ENCODE data around the gene ATP5PO. TPM values are rescaled to one million over a fixed set of nuclear protein-coding genes. Genes with fewer than 3 reads are reported as not detected.
"Not testable (repeated sequence)": the region's sequence is repeated elsewhere in the genome, so short reads cannot be mapped to it uniquely, and the experiment has no call there.

Gene ATP5PO
- polyA plus RNA-seq, 1 experiment: 177 TPM

GRCh38 chr21:33936301-33937038 is 20.9 kb upstream of the ATP5PO start:
- Histone ChIP-seq H3K27me3 (ENCODE audit: control insufficient read depth, insufficient read depth, low read length) (no peaks in the 10 kb centered on the region), H3K4me3 (ENCODE audit: low read depth, low read length) (no peak overlapping the region), H3K36me3 (ENCODE audit: control insufficient read depth, insufficient read depth, low read length) (no peaks in the 10 kb centered on the region)
- TF ChIP-seq CTCF (IDR thresholded peaks at IDR 0.05; ENCODE audit: insufficient read depth, low read depth, low read length): no peak
- CTCF ChIA-PET: interaction anchor here (1.9 kb wide), 1 partner anchor 13 kb away, joined by 13 read pairs; no protein-coding TSS in a partner anchor
- POLR2A ChIA-PET: interaction anchor here (0.5 kb wide), 1 partner anchor 646 kb away, joined by 4 read pairs; no protein-coding TSS in a partner anchor
- no peak for DNase-seq (ENCODE audit: low read depth)

- no peak for TF ChIP-seq CTCF (IDR thresholded peaks at IDR 0.05; ENCODE audit: insufficient read depth, low read depth, low read length)
- H3K4me3 ChIP-seq (ENCODE audit: low read depth, low read length): no peak overlapping the region
- no peak for DNase-seq (ENCODE audit: low read depth)
- ChIA-PET CTCF (interaction anchor here (1.1 to 4.7 kb wide), 2 partner anchors 9 to 10 kb away, joined by 4 to 21 read pairs; no protein-coding TSS in a partner anchor), POLR2A (no interaction called here)
- H3K27me3 ChIP-seq (ENCODE audit: control insufficient read depth, insufficient read depth, low read length): no peaks in the 10 kb centered on the region
- no peaks in the 10 kb centered on the region for H3K36me3 ChIP-seq (ENCODE audit: control insufficient read depth, insufficient read depth, low read length)
These were observed 17.1 kb upstream of the ATP5PO start for GRCh38 chr21:33932731-33933130.

- Histone ChIP-seq H3K36me3 (ENCODE audit: control insufficient read depth, insufficient read depth, low read length) (no peaks in the 10 kb centered on the region), H3K27me3 (ENCODE audit: control insufficient read depth, insufficient read depth, low read length) (no peaks in the 10 kb centered on the region), H3K4me3 (ENCODE audit: low read depth, low read length) (peak overlapping the region; percentile 8)
- no peak for TF ChIP-seq CTCF (IDR thresholded peaks at IDR 0.05; ENCODE audit: insufficient read depth, low read depth, low read length)
- ChIA-PET POLR2A (interaction anchor here (0.7 kb wide), 1 partner anchor 401 kb away, joined by 8 read pairs; no protein-coding TSS in a partner anchor), CTCF (interaction anchor here (1.1 to 4.7 kb wide), 2 partner anchors 8 to 11 kb away, joined by 4 to 21 read pairs; no protein-coding TSS in a partner anchor)
- DNase-seq (ENCODE audit: low read depth): no peak
These were observed 16.3 kb upstream of the ATP5PO start for GRCh38 chr21:33931799-33932390.

GRCh38 chr21:33931052-33931798 is 15.6 kb upstream of the ATP5PO start:
- H3K36me3 ChIP-seq (ENCODE audit: control insufficient read depth, insufficient read depth, low read length); POLR2A ChIA-PET; DNase-seq (ENCODE audit: low read depth); H3K27me3 ChIP-seq (ENCODE audit: control insufficient read depth, insufficient read depth, low read length); H3K4me3 ChIP-seq (ENCODE audit: low read depth, low read length): not testable (repeated sequence)
- CTCF ChIA-PET: interaction anchor here (4.7 kb wide), 1 partner anchor 8 kb away, joined by 21 read pairs; no protein-coding TSS in a partner anchor

GRCh38 chr21:33926248-33926647 is 10.6 kb upstream of the ATP5PO start:
- CTCF ChIA-PET; H3K27me3 ChIP-seq (ENCODE audit: control insufficient read depth, insufficient read depth, low read length); DNase-seq (ENCODE audit: low read depth); H3K4me3 ChIP-seq (ENCODE audit: low read depth, low read length); POLR2A ChIA-PET; H3K36me3 ChIP-seq (ENCODE audit: control insufficient read depth, insufficient read depth, low read length): not testable (repeated sequence)

- ChIA-PET POLR2A (no interaction called here), CTCF (interaction anchor here (0.5 to 4.3 kb wide), 44 partner anchors 9 to 446 kb away, joined by 3 to 278 read pairs (median 6); partner anchors contain the start of genes MRPS6 and SLC5A3)
- TF ChIP-seq CTCF (IDR thresholded peaks at IDR 0.05; ENCODE audit: insufficient read depth, low read depth, low read length): no peak
- H3K4me3 ChIP-seq (ENCODE audit: low read depth, low read length): no peak overlapping the region
- no peak for DNase-seq (ENCODE audit: low read depth)
- H3K36me3 ChIP-seq (ENCODE audit: control insufficient read depth, insufficient read depth, low read length): no peaks in the 10 kb centered on the region
- no peaks in the 10 kb centered on the region for H3K27me3 ChIP-seq (ENCODE audit: control insufficient read depth, insufficient read depth, low read length)
These were observed 9.1 kb upstream of the ATP5PO start for GRCh38 chr21:33924766-33925100.
